Ecto neural progenitor cell (in vitro differentiated cells): ENCODE results near the gene LRRC8C.

ENCODE experiments used
- DNase-seq: peaks from one replicate; pipeline ENCODE4 v3.0.0-alpha.2; 2018; ENCODE audit warnings: low spot score

Gene LRRC8C

GRCh38 chr1:89633800-89634625, 1.1 kb downstream of the LRRC8C start:
- no peak for DNase-seq

GRCh38 chr1:89635825-89636815, 3.2 kb downstream of the LRRC8C start:
- DNase-seq: no peak

GRCh38 chr1:89637496-89637895, 4.6 kb downstream of the LRRC8C start:
- DNase-seq: no peak

- DNase-seq: no peak
Observed at GRCh38 chr1:89640440-89640839, 7.5 kb downstream of the LRRC8C start.

GRCh38 chr1:89641781-89642180, 8.9 kb downstream of the LRRC8C start:
- DNase-seq: no peak

GRCh38 chr1:89643577-89643976, 10.7 kb downstream of the LRRC8C start:
- no peak for DNase-seq

GRCh38 chr1:89644119-89644814, 11.3 kb downstream of the LRRC8C start:
- no peak for DNase-seq

- DNase-seq: no peak
Observed at GRCh38 chr1:89646259-89646658, 13.3 kb downstream of the LRRC8C start.

- no peak for DNase-seq
Observed at GRCh38 chr1:89649783-89650182, 16.9 kb downstream of the LRRC8C start.

- no peak for DNase-seq
Observed at GRCh38 chr1:89652373-89652772, 19.5 kb downstream of the LRRC8C start.

- no peak for DNase-seq
Observed at GRCh38 chr1:89657886-89658285, 25.0 kb downstream of the LRRC8C start.

GRCh38 chr1:89659322-89660081, 26.6 kb downstream of the LRRC8C start:
- no peak for DNase-seq

- DNase-seq: no peak
Observed at GRCh38 chr1:89660224-89661061, 27.5 kb downstream of the LRRC8C start.

GRCh38 chr1:89665941-89666340, 33.0 kb downstream of the LRRC8C start:
- no peak for DNase-seq

GRCh38 chr1:89666640-89667039, 33.7 kb downstream of the LRRC8C start:
- no peak for DNase-seq

GRCh38 chr1:89667691-89668090, 34.8 kb downstream of the LRRC8C start:
- no peak for DNase-seq

- DNase-seq: no peak
Observed at GRCh38 chr1:89668961-89669360, 36.0 kb downstream of the LRRC8C start.

GRCh38 chr1:89669441-89669840, 36.5 kb downstream of the LRRC8C start:
- no peak for DNase-seq

GRCh38 chr1:89670163-89670562, 37.2 kb downstream of the LRRC8C start:
- no peak for DNase-seq

GRCh38 chr1:89670711-89671110, 37.8 kb downstream of the LRRC8C start:
- no peak for DNase-seq
